ENCODE measurements around the gene FAM237A.

- TF ChIP-seq CTCF (IDR thresholded peaks at IDR 0.05) (no peak), POLR2A (IDR thresholded peaks at IDR 0.05) (no peak)
These were observed 16.2 kb upstream of the FAM237A start for GRCh38 chr2:206626108-206626507.
